GM15510 (cell line): ENCODE data around the gene DLL4.

Experiments
- POLR2A ChIP-seq: IDR thresholded peaks from 3 replicates; pipeline ENCODE4 v1.6.1; 2011; ENCODE audit warnings: borderline replicate concordance; ENCODE audit not compliant: insufficient read length; ENCODE audit errors: extremely low read depth

The DLL4 gene

GRCh38 chr15:40976819-40977218, 47.7 kb downstream of the DLL4 start:
- TF ChIP-seq POLR2A, result no peak

DNA sequence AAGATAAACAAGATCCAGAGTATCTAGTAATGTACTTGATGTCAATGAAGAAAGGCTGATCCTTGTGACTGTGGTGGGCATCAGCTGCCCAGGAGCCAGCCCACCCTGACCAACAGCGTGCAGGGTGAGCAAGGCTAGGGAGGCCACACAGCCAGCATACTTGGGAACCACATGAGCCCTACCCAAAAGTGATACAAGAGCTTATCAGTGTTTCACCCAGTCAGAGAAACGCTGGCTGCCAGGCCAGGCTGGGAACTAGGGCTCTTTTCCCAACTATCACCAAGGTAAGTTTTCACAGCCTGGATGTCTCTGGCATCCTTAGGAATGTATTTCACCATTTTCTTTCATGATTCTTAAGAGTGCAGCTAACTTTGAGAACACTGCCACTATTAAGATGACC, 49.0 kb downstream of the DLL4 start:
- no peak for TF ChIP-seq POLR2A

- TF ChIP-seq POLR2A, result no peak
These were observed 49.4 kb downstream of the DLL4 start for GRCh38 chr15:40978562-40978961.

- TF ChIP-seq POLR2A, result no peak
These were observed 52.0 kb downstream of the DLL4 start for GRCh38 chr15:40981186-40981585.

- TF ChIP-seq POLR2A, result no peak
These were observed 53.7 kb downstream of the DLL4 start for GRCh38 chr15:40982855-40983254.

DNA sequence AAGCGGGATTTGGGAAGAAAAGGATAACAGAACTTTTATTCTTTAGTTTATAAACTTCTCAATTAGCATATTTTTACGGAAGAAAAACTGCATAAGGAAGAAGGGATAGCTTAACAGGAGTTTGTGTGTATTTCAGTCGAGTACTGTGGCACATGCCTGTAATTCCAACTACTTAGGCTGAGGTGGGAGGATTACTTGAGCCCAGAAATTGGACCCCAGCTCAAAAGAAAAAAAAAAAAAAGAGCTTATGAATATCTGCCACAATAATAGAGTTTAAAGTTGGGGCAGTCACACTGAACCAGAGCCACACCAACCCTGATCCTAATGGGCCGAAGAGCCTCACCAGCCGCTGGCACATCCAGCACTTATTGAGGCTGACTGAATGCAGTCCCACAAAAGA, 55.3 kb downstream of the DLL4 start:
- no peak for TF ChIP-seq POLR2A

- no peak for TF ChIP-seq POLR2A
These were observed 55.8 kb downstream of the DLL4 start for GRCh38 chr15:40984964-40985363.

GRCh38 chr15:40985541-40986330, 56.6 kb downstream of the DLL4 start:
- no peak for TF ChIP-seq POLR2A

GRCh38 chr15:40986820-40987219, 57.7 kb downstream of the DLL4 start:
- TF ChIP-seq POLR2A, result no peak

DNA sequence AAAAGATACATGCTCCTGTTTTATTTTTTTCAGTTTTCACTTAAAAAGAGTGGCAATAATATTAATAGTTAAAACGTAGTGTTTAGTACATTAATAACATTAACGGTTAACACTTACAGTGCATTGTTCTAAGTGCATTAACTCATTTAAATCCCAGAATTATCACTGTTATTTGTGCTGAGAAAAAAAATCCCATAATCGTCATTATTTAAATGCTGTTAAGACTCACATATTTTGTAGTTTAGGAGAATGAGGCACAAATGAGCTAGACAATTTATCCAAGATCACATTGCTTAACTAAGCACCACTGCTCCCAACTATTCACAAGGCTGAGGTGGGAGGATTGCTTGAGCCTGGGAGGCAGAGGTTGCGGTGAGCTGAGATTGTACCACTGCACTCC, 59.0 kb downstream of the DLL4 start:
- TF ChIP-seq POLR2A, result no peak
